Measurements from ENCODE around the gene RAB1B.
A peak's percentile ranks its signal among the peaks of the same experiment; 100 is the strongest.

The RAB1B gene

DNA sequence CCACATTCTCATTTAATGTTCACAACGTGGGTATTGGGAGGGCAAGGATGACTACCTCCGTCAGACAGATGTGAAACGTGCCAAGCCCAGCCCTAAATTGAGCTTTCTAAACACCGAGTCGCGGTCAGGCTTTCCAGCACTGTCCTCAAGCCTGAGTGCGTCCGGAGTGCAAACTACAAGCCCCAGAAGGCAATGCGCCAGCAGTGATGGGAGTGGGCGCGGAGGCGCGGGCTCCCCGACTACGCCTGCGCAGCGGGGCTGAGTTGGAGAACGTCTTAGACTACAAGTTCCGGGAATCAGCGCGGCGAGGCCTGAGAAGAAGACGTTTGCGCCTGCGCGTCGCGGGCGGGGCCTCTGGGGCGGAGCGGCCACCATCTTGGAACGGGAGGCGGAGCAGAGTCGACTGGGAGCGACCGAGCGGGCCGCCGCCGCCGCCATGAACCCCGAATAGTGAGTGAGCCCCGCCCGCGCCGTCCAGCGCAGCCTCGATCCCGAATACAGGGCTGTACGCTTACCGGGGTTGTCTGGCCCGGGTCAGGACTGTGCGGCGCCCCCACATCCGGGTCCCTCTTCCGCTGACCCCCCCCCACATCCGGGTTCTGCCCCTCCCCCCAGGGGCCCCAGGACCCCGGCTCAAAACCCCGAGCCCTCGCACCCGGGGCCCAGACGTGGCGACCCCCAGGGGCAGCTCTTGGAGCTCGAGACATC, at the start of gene RAB1B:
RAB1B (plus strand) TSS at position 396 of the 708 bp plus-strand sequence; CDS start at position 437, 41 bp downstream.
- DNase-seq (ENCODE audit: low read depth) = peak; percentile 99

DNA sequence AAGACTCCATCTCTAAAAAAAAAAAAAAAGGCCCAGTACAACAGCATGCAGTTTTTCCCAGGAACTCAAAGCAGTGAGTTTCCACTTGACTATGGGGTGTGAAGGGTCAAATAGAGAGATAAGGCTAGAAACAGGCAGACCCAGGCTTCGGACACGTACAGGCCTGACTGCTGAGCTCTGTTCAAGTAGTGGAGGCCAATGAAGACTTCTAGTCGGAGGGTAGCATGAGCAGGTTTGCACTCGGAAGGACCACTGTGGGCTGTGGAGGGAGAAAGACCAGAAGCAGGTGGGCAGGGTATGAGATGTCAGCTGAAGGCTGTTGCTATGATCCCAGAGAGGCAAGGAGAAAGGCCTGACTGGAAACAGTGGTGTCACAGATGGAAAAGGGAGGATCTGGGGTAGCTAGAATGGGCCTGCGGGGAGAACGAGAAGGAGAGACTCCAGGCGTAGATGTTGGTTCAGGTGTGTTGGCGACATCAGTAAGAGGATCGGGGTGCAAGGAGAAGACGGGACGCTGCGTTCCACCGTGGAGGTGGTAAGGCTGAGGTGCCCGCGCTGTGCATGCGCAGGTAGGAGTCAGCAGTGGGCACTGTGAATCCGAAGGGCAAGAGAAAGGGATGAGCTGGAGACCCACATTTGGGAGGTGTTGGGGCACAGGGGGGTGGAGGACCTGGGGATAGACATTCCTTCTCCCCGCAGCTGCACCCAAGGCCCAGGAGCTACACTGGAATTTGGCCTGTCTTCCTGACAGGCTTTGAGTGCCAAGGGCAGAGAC, 49.4 kb upstream of the RAB1B start:
- no peak for DNase-seq (ENCODE audit: low read depth)

DNA sequence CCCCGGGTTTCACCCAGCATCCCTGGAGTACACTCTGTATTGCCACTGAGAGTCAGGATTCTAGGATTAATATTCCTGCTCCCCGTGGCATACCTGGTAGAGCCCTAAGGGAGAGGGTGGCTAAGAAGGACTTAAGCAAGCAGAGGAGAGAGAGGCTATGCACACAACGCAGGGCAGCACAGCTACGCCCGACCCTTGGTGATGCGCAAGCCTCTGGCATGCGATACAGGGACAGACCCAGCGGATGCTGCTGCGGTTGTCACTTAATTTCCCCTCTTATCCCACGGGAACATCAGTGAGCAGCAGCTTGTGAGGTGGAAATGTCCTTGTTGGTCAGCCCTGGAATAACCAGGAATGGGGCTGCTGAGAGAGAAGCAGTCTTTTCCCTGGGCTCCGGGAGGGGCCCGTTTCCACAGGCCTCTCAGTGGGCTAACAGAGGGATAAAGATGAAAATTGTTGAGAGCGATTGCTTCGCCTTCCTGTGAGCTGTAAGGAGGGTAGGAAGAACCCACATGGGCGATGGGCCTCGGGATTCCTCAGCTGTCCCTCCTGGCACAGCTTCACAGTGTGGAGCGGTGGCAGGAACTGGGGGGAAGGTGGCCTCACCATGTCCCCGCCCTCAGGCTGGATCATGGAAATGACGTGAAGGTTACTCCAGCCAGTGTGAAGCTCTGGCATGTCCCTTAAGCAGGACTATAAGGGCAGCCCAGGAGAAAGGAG, 48.4 kb upstream of the RAB1B start:
- DNase-seq (ENCODE audit: low read depth) = no peak

DNA sequence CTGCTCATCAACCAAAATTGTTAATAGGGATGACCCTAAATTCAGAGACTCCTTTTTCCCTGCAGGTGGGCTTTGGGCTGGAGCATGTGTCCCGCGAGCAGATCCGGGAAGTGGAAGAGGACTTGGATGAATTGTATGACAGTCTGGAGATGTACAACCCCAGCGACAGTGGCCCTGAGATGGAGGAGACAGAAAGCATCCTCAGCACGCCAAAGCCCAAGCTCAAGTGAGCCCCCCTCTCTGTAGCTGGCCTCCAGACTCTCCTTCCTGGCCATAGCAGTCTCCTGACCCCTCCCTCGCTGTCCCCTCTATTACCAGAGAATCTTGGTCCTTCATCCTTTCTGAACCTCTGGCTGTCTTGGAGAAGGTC, 47.9 kb upstream of the RAB1B start:
- DNase-seq (ENCODE audit: low read depth) = no peak

DNA sequence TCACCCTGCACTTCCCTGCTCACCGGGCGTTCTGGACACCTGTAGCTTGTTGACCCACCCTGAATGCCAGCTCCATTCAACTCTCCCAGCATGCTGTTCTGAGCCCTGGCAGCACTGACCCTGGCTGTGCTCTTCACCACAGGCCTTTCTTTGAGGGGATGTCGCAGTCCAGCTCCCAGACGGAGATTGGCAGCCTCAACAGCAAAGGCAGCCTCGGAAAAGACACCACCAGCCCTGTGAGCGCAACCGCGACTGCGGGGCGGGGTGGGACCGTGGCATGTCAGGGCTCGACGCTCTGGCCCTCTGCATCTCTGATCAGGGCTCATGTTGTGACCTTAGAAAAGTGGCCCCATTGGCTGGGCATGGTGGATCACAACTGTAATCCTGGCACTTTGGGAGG, 47.4 kb upstream of the RAB1B start:
- DNase-seq (ENCODE audit: low read depth) = no peak

DNA sequence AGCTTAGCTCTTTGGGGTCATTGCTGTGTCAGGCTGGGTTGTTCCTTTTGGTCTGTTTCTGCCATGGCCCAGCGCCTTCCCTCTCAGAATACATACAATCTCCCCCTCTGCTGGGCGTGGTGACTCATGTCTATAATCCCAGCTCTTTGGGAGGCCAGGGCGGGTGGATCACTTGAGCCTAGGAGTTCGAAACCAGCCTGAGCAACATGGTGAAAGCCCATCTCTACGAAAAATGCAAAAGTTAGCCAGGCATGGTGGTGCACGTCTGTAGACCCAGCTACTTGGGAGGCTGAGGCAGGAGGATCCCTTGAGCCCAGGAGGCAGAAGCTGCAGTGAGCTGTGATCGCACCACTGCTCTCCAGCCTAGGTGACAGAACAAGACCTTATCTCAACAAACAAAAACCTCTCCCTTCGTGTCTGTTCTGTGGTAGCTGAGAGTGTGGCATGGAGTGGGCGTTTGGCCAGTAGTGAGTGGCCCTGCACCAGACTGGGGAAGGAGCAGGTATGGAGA, 46.7 kb upstream of the RAB1B start:
- DNase-seq (ENCODE audit: low read depth) = no peak

DNA sequence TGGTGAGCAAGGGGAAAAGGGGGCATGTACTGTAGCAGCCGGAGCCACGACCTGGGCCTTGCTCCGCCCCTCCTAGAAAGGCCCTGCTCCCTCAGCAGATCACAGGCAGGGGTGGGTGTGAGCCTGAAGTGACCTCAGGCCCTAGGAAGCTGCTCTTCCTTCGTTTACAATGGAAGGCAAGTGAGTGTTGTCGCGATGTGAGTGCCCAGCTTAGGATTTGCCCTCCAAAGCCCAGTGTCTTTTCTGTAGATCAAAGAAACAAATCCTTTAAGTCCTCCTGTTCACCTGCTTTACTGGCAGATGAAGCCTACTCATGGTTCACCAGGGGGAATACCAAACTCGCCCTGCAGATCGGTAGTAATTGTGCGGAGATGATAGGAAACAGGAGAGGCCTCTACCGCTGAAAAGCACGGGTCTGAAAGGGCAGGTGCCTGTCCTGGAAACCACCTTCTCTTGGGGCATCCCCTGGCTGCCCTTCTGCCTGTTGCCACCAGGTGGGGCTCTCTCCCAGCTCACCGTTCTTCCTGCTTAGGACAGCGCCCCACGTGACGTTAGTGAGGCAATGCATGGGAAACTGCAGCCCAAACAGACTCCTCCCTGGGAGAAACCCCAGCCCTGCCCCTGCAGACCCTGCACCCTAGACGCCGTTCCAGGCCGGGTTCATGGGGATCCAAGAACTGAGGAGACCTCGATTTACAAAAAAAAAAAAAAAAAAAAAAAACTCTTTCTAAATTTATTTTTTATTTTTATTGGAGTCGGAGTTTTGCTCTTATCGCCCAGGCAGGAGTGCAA, 45.9 kb upstream of the RAB1B start:
- peak; percentile 75 for DNase-seq (ENCODE audit: low read depth)

DNA sequence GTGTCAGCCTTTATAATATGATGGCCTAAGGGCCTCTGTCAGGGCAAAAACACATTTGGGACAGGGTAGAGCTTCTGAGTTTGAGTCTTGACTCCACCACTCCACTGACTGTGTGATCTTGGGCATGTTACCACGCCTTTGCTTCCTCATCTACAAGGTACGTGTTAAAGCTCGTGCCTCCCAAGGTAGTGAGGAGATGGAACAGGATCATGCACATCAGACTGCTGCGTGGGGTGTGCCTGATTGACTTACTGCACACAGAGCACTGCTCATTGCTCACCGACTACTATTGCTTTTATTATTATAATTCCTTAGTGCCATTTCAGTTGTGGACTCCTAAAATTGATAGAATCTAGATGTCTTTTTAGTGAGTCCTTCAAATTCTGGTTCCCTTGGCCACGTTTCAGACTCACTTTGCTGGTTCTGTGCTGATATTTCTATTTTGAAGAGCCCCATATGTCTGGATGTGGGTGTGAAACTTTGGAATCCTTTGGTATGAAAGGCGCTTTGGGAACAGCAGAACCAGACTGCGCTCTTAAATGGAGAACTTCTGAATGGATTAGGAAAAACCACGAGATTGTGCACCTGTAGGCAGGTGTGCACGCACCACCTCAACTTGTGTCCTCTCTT, 44.1 kb upstream of the RAB1B start:
- no peak for DNase-seq (ENCODE audit: low read depth)

DNA sequence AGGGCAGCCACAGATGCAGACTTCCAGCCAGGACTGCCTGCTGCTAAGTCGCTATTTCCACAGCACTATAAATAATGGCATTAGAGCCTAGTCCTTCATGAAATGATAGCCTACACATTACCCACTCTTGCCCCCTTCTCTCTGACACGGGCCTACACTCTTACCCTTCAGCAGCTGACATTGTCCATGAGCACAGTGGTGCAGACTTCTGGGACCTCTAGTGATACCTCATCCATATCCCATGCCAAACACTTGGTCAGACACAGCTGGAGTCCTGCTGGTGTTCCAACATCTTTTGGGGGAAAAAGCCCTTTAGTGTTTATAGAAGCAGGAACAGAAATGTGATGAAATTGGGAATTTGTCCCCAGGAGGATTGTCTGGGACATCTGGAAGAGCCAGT, 43.4 kb upstream of the RAB1B start:
- DNase-seq (ENCODE audit: low read depth) = no peak

DNA sequence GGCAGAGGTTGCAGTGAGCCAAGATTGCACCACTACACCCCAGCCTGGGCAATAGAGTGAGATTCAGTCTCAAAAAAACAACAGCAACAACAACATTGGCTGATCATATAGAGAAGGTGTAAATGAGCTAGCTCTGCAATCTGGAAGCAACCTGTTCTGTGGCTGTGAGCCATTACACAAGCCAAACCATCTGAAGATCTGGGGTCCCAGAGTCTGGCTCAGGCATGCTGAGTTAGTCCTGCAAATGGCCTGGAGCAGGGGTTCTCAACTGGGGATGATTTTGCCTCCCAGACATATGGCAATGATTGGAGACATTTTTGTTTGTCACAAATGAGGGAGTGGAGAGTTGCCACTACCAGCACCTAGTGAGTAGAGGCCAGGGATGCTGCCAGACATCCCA, 42.3 kb upstream of the RAB1B start:
- no peak for DNase-seq (ENCODE audit: low read depth)

DNA sequence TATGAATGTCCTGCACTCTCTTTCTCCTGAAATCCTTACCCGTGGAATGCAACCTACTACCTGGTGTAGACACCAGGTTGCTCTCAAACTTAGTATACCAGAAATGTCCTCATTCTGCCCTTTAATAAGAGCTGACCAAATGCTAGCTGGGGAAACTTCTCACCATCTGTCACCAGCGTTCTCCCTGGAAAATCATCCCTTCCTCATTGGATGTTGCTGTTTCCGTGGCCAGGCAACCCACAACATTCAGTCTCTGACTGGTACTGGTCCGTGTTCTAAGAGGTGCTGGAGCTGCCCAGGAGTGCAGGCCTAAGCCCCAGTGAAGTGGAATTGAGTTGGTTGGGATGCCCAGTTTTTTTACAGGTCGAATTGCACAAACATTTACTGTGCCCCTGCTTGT, 40.7 kb upstream of the RAB1B start:
- no peak for DNase-seq (ENCODE audit: low read depth)

DNA sequence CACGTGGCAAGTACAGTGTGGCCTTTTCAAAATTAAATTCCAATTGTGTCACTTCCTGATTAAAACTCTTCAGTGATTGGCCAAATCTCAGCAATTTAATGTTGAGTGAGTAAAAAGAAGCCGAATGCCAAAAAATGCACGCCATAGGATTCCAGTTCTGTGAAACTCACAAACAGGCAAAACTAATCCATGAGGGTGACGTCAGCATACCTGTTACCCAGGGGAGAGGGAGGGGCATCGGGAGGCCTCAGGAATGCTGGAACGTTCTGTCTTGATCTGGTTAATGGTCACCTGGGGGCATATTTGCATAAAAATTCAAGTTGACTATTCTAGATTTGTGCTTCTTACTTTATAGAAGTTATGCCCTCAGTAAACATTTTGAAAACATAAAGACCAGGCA, 39.9 kb upstream of the RAB1B start:
- DNase-seq (ENCODE audit: low read depth) = no peak

DNA sequence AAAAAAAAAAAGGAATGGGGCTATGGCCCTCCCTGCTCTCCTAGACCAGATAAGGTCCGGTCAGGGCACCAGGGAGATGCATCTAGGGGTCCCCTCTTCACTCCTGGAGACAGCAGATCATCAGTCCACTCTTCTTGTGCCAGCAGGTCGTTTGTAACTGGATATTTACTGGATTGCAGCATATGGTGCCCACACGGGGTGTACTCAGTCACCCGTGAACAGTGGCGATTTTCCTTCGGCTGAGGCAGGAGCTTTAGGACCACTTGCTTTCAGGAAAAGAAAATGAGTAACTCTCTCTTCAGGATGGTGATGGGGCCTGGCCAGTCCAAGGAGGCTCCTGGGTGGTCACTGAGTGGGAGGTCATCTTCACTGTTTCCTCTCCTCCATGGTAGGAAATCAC, 38.3 kb upstream of the RAB1B start:
- no peak for DNase-seq (ENCODE audit: low read depth)

DNA sequence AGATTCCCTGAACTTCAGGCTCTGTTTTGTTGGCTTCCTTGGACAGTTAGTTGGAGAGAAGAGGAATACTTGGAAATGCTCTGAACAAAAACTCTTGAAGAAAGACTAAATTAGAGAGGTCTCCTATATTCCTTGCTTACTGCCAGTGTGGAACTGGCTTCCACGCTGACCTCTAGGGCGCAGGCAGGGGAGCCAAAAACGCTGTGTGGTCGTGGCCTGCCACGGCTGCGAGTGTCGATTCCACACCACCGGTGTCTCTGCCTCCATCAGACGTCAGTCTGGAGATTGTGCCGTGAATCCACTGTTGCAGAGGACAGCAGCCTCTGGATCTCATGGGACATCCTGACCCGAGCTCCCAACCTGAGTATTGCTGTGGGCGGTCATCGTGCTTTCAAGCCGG, 37.5 kb upstream of the RAB1B start:
- DNase-seq (ENCODE audit: low read depth) = no peak

DNA sequence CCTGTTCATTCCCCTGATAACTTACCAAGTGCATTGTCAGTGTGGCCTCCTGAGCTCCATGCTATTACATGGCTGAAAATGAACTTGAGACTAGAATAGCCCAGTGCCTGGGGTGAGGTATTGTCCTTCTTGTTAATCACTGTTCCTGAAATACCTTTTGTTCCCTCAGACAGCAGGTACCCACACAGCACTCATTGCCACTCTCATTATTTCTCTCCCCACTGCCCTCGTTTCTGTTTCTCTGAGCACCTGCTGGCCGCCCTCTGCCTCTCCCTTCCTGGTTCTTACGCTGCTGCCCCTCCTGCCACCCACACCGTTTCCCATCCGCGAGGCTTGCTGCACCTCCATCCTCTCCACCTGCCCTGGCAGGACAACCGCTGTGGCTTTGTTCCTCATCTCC, 36.9 kb upstream of the RAB1B start:
- no peak for DNase-seq (ENCODE audit: low read depth)

DNA sequence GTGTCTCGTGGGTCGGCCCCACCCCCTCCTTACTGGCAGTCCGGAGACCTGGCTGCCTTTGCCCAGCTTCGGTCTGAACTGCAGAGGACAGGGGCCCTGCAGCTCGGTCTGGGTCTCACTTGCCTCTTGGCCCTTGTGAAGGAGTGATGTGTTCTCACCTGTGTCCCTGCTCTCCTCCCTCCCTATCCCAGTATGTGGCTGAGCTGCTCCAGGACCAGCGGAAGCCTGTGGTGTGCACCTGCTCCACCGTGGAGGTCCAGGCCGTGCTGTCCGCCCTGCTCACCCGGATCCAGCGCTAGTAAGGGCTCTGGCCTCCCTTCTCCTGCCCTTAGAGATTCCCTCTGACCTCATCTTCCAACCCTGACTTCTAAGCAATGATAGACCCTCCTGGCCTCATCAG, 35.7 kb upstream of the RAB1B start:
- DNase-seq (ENCODE audit: low read depth) = no peak

DNA sequence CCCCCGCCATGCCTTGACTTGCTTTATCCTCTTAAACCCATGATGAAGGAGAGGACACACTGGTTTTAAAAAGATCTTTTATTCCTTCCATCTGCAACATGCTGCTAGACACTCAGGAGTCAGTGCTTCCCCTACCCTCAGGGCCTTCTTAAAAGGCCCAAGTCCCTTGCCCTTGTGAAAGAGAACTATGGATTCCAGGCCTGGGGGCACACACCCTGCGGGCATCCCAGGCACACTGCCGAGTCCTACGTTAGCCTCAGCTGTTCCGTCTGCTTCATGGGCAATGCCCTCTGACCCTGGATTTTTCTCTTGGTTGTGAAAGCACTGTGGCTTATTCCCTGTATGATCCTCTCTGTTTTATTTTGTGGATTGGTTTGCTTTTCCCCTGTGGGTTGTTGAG, 35.1 kb upstream of the RAB1B start:
- DNase-seq (ENCODE audit: low read depth) = no peak

DNA sequence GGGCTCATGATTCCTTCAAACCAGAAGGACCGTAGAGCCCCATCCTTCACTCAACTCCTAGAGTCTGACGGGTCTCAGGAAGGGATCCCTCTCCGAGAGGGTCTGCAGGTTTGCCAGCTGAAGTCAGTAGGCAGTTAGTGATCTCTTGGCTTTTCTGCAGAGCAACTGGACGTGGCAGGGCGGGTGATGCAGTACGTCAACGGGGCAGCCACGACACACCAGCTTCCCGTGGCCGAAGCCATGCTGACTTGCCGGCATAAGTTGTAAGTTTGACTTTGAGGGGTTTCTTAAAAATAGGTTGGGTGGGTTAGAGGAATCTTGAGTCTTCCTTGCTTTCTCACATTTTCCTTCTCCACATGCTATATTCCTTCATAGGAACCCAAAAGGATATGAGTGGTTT, 33.3 kb upstream of the RAB1B start:
- no peak for DNase-seq (ENCODE audit: low read depth)

DNA sequence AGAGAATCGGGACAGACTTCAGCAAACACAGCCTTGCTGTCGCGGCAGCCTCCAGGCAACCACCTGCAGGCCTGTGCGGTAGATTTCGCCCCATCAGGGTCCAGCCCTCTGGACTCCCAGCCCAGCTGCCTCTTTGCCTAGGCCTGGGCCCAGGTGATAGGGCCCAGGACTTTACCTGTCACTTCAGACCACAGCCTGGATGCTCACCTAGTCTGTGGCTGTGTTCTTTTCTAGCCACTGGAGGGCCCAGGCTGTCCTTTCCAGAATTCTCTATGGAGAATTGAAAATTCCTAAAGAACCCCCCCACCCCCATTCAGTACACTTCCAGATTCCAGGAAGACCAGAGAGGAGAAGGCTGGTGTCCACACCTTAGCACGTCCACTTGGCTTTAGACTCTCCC, 30.6 kb upstream of the RAB1B start:
- no peak for DNase-seq (ENCODE audit: low read depth)

DNA sequence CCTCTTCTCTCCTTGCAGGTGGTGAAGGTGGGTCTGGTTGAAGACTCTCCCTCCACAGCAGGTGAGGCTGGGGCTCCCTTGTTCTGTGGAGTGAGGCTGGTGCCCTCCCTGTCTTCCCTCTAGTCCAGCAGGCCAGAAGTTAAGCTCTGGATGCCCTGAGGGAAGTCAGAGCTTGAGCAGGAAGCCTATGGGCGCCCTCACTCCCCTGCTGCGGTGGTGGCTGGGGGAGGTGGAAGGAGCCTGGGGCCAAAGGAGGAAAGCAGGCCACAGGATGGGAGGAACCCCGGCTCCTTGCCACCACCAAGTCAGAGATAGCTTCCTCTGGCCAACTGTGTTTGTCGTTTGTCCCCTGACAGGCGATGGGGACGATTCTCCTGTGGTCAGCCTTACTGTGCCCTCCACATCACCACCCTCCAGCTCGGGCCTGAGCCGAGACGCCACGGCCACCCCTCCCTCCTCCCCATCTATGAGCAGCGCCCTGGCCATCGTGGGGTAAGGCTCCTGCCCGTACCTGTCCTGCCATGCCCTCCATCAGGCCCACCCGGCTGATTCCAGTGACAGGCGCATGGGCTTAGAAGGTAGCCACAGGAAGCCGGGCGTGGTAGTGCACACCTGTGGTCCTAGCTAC, 29.5 kb upstream of the RAB1B start:
- DNase-seq (ENCODE audit: low read depth) = no peak

DNA sequence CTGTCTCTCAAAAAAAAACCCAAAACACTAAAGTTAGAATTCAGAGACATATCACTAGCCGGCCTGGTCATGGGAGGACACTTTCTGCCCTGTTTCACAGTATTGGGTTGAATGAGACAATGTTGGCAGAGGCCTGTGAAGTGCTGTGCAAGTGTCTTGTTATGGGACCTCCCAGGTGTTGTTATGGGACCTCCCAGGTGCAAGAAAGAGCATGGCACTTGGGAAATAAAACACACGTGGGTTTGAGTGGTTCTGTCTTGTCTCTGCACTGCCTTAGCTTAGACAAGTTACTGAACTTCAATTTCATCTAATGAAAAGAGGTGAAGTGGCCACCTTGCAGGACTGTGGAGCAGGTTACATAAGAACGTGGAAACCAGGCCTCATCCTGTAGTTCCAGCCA, 28.9 kb upstream of the RAB1B start:
- no peak for DNase-seq (ENCODE audit: low read depth)
